Keratinocyte (primary cell): ENCODE measurements around the gene TPRN. TPM values are rescaled to one million over a fixed set of nuclear protein-coding genes. Genes with fewer than 3 reads are reported as not detected.

Experiments
- DNase-seq: peaks from one replicate; pipeline ENCODE4 v3.0.0-alpha.2; 2011; ENCODE audit warnings: low read depth, missing footprints, low spot score
- FAIRE-seq: peaks from 2 replicates; lab custom pipeline; 2011; peaks lifted over from hg19 to GRCh38; lab: Jason Lieb, UNC
- H2AFZ ChIP-seq: 2 replicates; pipeline ENCODE4 v1.6.0; 2012; ENCODE audit warnings: low read length, control low read depth, inconsistent platforms; ENCODE audit not compliant: control insufficient read depth
- H3K27ac ChIP-seq: 2 replicates; pipeline ENCODE4 v1.5.1; 2011; ENCODE audit warnings: low read length; ENCODE audit not compliant: control insufficient read depth, insufficient read depth
- H3K27me3 ChIP-seq: 3 replicates; pipeline ENCODE4 v1.6.0; 2011; ENCODE audit warnings: low read length; ENCODE audit not compliant: control insufficient read depth, insufficient read depth; ENCODE audit errors: extremely low read depth
- H3K36me3 ChIP-seq, 2 experiments: 2 replicates in 1 of 2; 3 replicates in 1 of 2; pipeline ENCODE4 v1.5.1; 2011; ENCODE audit warnings: low read length in 2 of 2, mild to moderate bottlenecking in 1 of 2; ENCODE audit not compliant: control insufficient read depth in 2 of 2, insufficient read depth in 2 of 2; ENCODE audit errors: extremely low read depth in 1 of 2
- H3K4me1 ChIP-seq: 3 replicates; pipeline ENCODE4 v1.5.1; 2011; ENCODE audit warnings: low read length; ENCODE audit not compliant: control insufficient read depth, insufficient read depth; ENCODE audit errors: extremely low read depth
- H3K4me2 ChIP-seq: 3 replicates; pipeline ENCODE4 v1.6.0; 2011; ENCODE audit warnings: low read depth, low read length; ENCODE audit not compliant: control insufficient read depth, insufficient read depth; ENCODE audit errors: extremely low read depth
- H3K4me3 ChIP-seq, 3 experiments: fragments of 200-600 bp in 1 of 3; sonication (generic) in 1 of 3; 2 replicates in 2 of 3; 3 replicates in 1 of 3; pipeline ENCODE4 v1.5.1; 2011 to 2016; ENCODE audit warnings: low read length in 3 of 3, mild to moderate bottlenecking in 3 of 3, control low read depth in 2 of 3, inconsistent platforms in 1 of 3, low read depth in 1 of 3, mixed read lengths in 1 of 3, mixed run types in 1 of 3, moderate library complexity in 1 of 3; ENCODE audit not compliant: control insufficient read depth in 2 of 3, insufficient read depth in 2 of 3; ENCODE audit errors: extremely low read depth in 1 of 3
- H3K79me2 ChIP-seq: 2 replicates; pipeline ENCODE4 v1.6.0; 2012; ENCODE audit warnings: low read length; ENCODE audit not compliant: control insufficient read depth, insufficient read depth
- H3K9ac ChIP-seq: 3 replicates; pipeline ENCODE4 v1.6.0; 2011; ENCODE audit warnings: low read length; ENCODE audit not compliant: control insufficient read depth, insufficient read depth; ENCODE audit errors: extremely low read depth
- H3K9me1 ChIP-seq: 3 replicates; pipeline ENCODE4 v1.6.0; 2011; ENCODE audit warnings: low read length; ENCODE audit not compliant: control insufficient read depth, insufficient read depth; ENCODE audit errors: extremely low read depth
- H3K9me3 ChIP-seq: 2 replicates; pipeline ENCODE4 v1.5.1; 2012; ENCODE audit warnings: low read depth, low read length; ENCODE audit not compliant: control insufficient read depth
- H4K20me1 ChIP-seq: 3 replicates; pipeline ENCODE4 v1.6.0; 2011; ENCODE audit warnings: low read length; ENCODE audit not compliant: control insufficient read depth, insufficient read depth; ENCODE audit errors: extremely low read depth
- CTCF ChIP-seq, 3 experiments: IDR thresholded peaks in 1 of 3; conservative IDR thresholded peaks in 1 of 3; optimal IDR thresholded peaks in 1 of 3; 2 replicates in 2 of 3; 3 replicates in 1 of 3; pipeline versions ENCODE3 to v1.5.1; 2011; ENCODE audit warnings: low read length in 3 of 3, mild to moderate bottlenecking in 3 of 3, moderate library complexity in 2 of 3, control low read depth in 1 of 3, inconsistent platforms in 1 of 3; ENCODE audit not compliant: insufficient read depth in 2 of 3; ENCODE audit errors: extremely low read depth in 1 of 3
- EZH2 ChIP-seq: IDR thresholded peaks from one replicate; pipeline ENCODE4 v1.6.1; 2012; ENCODE audit warnings: inconsistent platforms, mild to moderate bottlenecking, low read length, moderate library complexity
- dilution Hi-C: fragments of 300-500 bp; cut with MboI; formaldehyde crosslinking; loops from one replicate; pipeline ENCODE4 v1.7.0; 2020; ENCODE audit warnings: low sequenced_read_pairs; ENCODE audit not compliant: extremely low pct_ligation_motif_present
- polyA plus RNA-seq, 5 experiments: library from polyadenylated mRNA; depleted of rRNA in 3 of 5; stranded (reverse) in 3 of 5; stranded (forward) in 1 of 5; unstranded in 1 of 5; fragments of >200 nt; gene quantifications; 1 replicate in 1 of 5; 2 replicates in 3 of 5; 3 replicates in 1 of 5; pipeline versions ENCODE4 v1.2.1 to v1.2.3, GENCODE V29; 2011 to 2012; ENCODE audit warnings: missing spikeins in 2 of 5, low read depth in 1 of 5, low replicate concordance in 1 of 5

The TPRN gene
- polyA plus RNA-seq, 1 donor (not counting 4 experiments of a cell fraction or from before 2014, with no cell fraction given): 1.1 TPM

GRCh38 chr9:137185921-137186320 is 14.6 kb downstream of the TPRN start:
- DNase-seq (no peak), FAIRE-seq (no peak)
- Histone ChIP-seq H3K4me1 (peaks cover 23% of the 10 kb centered on the region), H3K27ac (no peak overlapping the region), H3K27me3 (no peaks in the 10 kb centered on the region), H3K9me3 (no peaks in the 10 kb centered on the region), H3K9me1 (no peaks in the 10 kb centered on the region), H3K4me3 (no peak overlapping the region), H3K4me2 (no peak overlapping the region), H3K79me2 (peaks cover 45% of the 10 kb centered on the region), H3K36me3 (peaks cover 24 to 25% of the 10 kb centered on the region in 2 experiments), H2AFZ (no peak overlapping the region), H3K9ac (no peak overlapping the region), H4K20me1 (no peaks in the 10 kb centered on the region)
- dilution Hi-C loops: no loop called here
- no peak for TF ChIP-seq CTCF (optimal IDR thresholded peaks at IDR 0.05 in 1 of 3, IDR thresholded peaks at IDR 0.05 in 1 of 3, conservative IDR thresholded peaks at IDR 0.05 in 1 of 3; ENCODE audit: extremely low read depth in 1 of 3, insufficient read depth in 2 of 3, low read length in 3 of 3)
- TF ChIP-seq EZH2: no peak

GRCh38 chr9:137184881-137185660 is 15.5 kb downstream of the TPRN start:
- FAIRE-seq (no peak), DNase-seq (no peak)
- Histone ChIP-seq H3K9ac (no peak overlapping the region), H3K79me2 (peaks cover 37% of the 10 kb centered on the region), H3K4me3 (no peak overlapping the region), H4K20me1 (no peaks in the 10 kb centered on the region), H3K9me1 (no peaks in the 10 kb centered on the region), H3K9me3 (no peaks in the 10 kb centered on the region), H3K4me2 (no peak overlapping the region), H3K4me1 (peaks cover 22% of the 10 kb centered on the region), H3K27me3 (no peaks in the 10 kb centered on the region), H3K27ac (no peak overlapping the region), H2AFZ (no peak overlapping the region), H3K36me3 (peaks cover 19 to 21% of the 10 kb centered on the region in 2 experiments)
- TF ChIP-seq EZH2 (no peak), CTCF (optimal IDR thresholded peaks at IDR 0.05 in 1 of 3, IDR thresholded peaks at IDR 0.05 in 1 of 3, conservative IDR thresholded peaks at IDR 0.05 in 1 of 3; ENCODE audit: extremely low read depth in 1 of 3, insufficient read depth in 2 of 3, low read length in 3 of 3) (no peak)
- dilution Hi-C loops: no loop called here
